ENCODE measurements around the gene CHD2.

The CHD2 gene

GRCh38 chr15:93018574-93018973 is 118.5 kb downstream of the CHD2 start:
- peaks cover 29% of the 10 kb centered on the region for H3K4me1 Mint-ChIP-seq
- no peak for ATAC-seq
- peaks cover 84% of the 10 kb centered on the region for H3K36me3 Mint-ChIP-seq
- H3K4me3 Mint-ChIP-seq: no peak overlapping the region
- H3K27ac Mint-ChIP-seq: peak overlapping the region; percentile 2
- H3K9me3 Mint-ChIP-seq: no peaks in the 10 kb centered on the region
- H3K27me3 Mint-ChIP-seq: no peaks in the 10 kb centered on the region

GRCh38 chr15:93019090-93019489 is 119.0 kb downstream of the CHD2 start:
- Mint-ChIP-seq H3K36me3 (peaks cover 85% of the 10 kb centered on the region), H3K4me1 (peaks cover 29% of the 10 kb centered on the region), H3K27me3 (no peaks in the 10 kb centered on the region), H3K4me3 (no peak overlapping the region), H3K27ac (peak overlapping the region; percentile 2), H3K9me3 (no peaks in the 10 kb centered on the region)
- no peak for ATAC-seq

GRCh38 chr15:93019971-93020370 is 119.8 kb downstream of the CHD2 start:
- H3K27ac Mint-ChIP-seq: no peak overlapping the region
- H3K4me1 Mint-ChIP-seq: peaks cover 37% of the 10 kb centered on the region
- ATAC-seq: no peak
- no peak overlapping the region for H3K4me3 Mint-ChIP-seq
- H3K9me3 Mint-ChIP-seq: no peaks in the 10 kb centered on the region
- peaks cover 93% of the 10 kb centered on the region for H3K36me3 Mint-ChIP-seq
- H3K27me3 Mint-ChIP-seq: no peaks in the 10 kb centered on the region

GRCh38 chr15:93020976-93021772 is 121.0 kb downstream of the CHD2 start:
- H3K4me3 Mint-ChIP-seq: no peak overlapping the region
- no peaks in the 10 kb centered on the region for H3K9me3 Mint-ChIP-seq
- no peak for ATAC-seq
- H3K4me1 Mint-ChIP-seq: peaks cover 44% of the 10 kb centered on the region
- no peaks in the 10 kb centered on the region for H3K27me3 Mint-ChIP-seq
- H3K27ac Mint-ChIP-seq: peak overlapping the region; percentile 23
- H3K36me3 Mint-ChIP-seq: peaks cover 89% of the 10 kb centered on the region

GRCh38 chr15:93024293-93024692 is 124.2 kb downstream of the CHD2 start:
- H3K36me3 Mint-ChIP-seq: peaks cover 70% of the 10 kb centered on the region
- no peaks in the 10 kb centered on the region for H3K27me3 Mint-ChIP-seq
- peak overlapping the region; percentile 62 for H3K27ac Mint-ChIP-seq
- H3K4me3 Mint-ChIP-seq: no peak overlapping the region
- peaks cover 46% of the 10 kb centered on the region for H3K4me1 Mint-ChIP-seq
- ATAC-seq: no peak
- H3K9me3 Mint-ChIP-seq: no peaks in the 10 kb centered on the region

- H3K36me3 Mint-ChIP-seq: peaks cover 63% of the 10 kb centered on the region
- peaks cover 52% of the 10 kb centered on the region for H3K4me1 Mint-ChIP-seq
- H3K4me3 Mint-ChIP-seq: peak overlapping the region; percentile 7
- H3K27ac Mint-ChIP-seq: peak overlapping the region; percentile 62
- ATAC-seq: no peak
- H3K27me3 Mint-ChIP-seq: no peaks in the 10 kb centered on the region
- H3K9me3 Mint-ChIP-seq: no peaks in the 10 kb centered on the region
These were observed 124.8 kb downstream of the CHD2 start for GRCh38 chr15:93024716-93025624.

GRCh38 chr15:93025625-93025982 is 125.5 kb downstream of the CHD2 start:
- Mint-ChIP-seq H3K4me3 (no peak overlapping the region), H3K9me3 (no peaks in the 10 kb centered on the region), H3K27ac (peak overlapping the region; percentile 62), H3K27me3 (no peaks in the 10 kb centered on the region), H3K4me1 (peaks cover 52% of the 10 kb centered on the region), H3K36me3 (peaks cover 56% of the 10 kb centered on the region)
- no peak for ATAC-seq

- H3K4me3 Mint-ChIP-seq: no peak overlapping the region
- no peaks in the 10 kb centered on the region for H3K9me3 Mint-ChIP-seq
- peaks cover 48% of the 10 kb centered on the region for H3K36me3 Mint-ChIP-seq
- H3K4me1 Mint-ChIP-seq: peaks cover 51% of the 10 kb centered on the region
- no peak overlapping the region for H3K27ac Mint-ChIP-seq
- no peaks in the 10 kb centered on the region for H3K27me3 Mint-ChIP-seq
- ATAC-seq: no peak
These were observed 126.3 kb downstream of the CHD2 start for GRCh38 chr15:93026380-93026817.

GRCh38 chr15:93027413-93027812 is 127.3 kb downstream of the CHD2 start:
- H3K4me1 Mint-ChIP-seq: peaks cover 45% of the 10 kb centered on the region
- no peaks in the 10 kb centered on the region for H3K9me3 Mint-ChIP-seq
- H3K27ac Mint-ChIP-seq: no peak overlapping the region
- no peaks in the 10 kb centered on the region for H3K27me3 Mint-ChIP-seq
- peaks cover 38% of the 10 kb centered on the region for H3K36me3 Mint-ChIP-seq
- H3K4me3 Mint-ChIP-seq: no peak overlapping the region
- ATAC-seq: no peak

GRCh38 chr15:93028111-93028631 is 128.0 kb downstream of the CHD2 start:
- H3K27me3 Mint-ChIP-seq: no peaks in the 10 kb centered on the region
- peaks cover 31% of the 10 kb centered on the region for H3K36me3 Mint-ChIP-seq
- H3K4me1 Mint-ChIP-seq: peaks cover 40% of the 10 kb centered on the region
- H3K9me3 Mint-ChIP-seq: no peaks in the 10 kb centered on the region
- no peak overlapping the region for H3K4me3 Mint-ChIP-seq
- H3K27ac Mint-ChIP-seq: no peak overlapping the region
- ATAC-seq: no peak

- H3K27me3 Mint-ChIP-seq: no peaks in the 10 kb centered on the region
These were observed 128.6 kb downstream of the CHD2 start for GRCh38 chr15:93028632-93029213.

GRCh38 chr15:93029214-93029835 is 129.2 kb downstream of the CHD2 start:
- Mint-ChIP-seq H3K4me1 (peaks cover 38% of the 10 kb centered on the region), H3K27ac (peak overlapping the region; percentile 32)

More at GRCh38 chr15:93028632-93029213, 128.6 kb downstream of the CHD2 start:
- ATAC-seq: no peak
- Mint-ChIP-seq H3K27ac (no peak overlapping the region), H3K36me3 (peaks cover 25% of the 10 kb centered on the region), H3K4me1 (peaks cover 40% of the 10 kb centered on the region), H3K9me3 (no peaks in the 10 kb centered on the region), H3K4me3 (no peak overlapping the region)

GRCh38 chr15:93029836-93030429 is 129.8 kb downstream of the CHD2 start:
- no peaks in the 10 kb centered on the region for H3K27me3 Mint-ChIP-seq
- H3K36me3 Mint-ChIP-seq: peaks cover 15% of the 10 kb centered on the region
- H3K4me3 Mint-ChIP-seq: no peak overlapping the region
- no peak for ATAC-seq
- H3K4me1 Mint-ChIP-seq: peaks cover 32% of the 10 kb centered on the region
- no peaks in the 10 kb centered on the region for H3K9me3 Mint-ChIP-seq
- H3K27ac Mint-ChIP-seq: peak overlapping the region; percentile 32

More at GRCh38 chr15:93029214-93029835, 129.2 kb downstream of the CHD2 start:
- Mint-ChIP-seq H3K9me3 (no peaks in the 10 kb centered on the region), H3K4me3 (no peak overlapping the region), H3K36me3 (peaks cover 21% of the 10 kb centered on the region), H3K27me3 (no peaks in the 10 kb centered on the region)
- ATAC-seq: no peak

GRCh38 chr15:93030430-93031102 is 130.4 kb downstream of the CHD2 start:
- Mint-ChIP-seq H3K9me3 (no peaks in the 10 kb centered on the region), H3K4me1 (peaks cover 26% of the 10 kb centered on the region), H3K27me3 (no peaks in the 10 kb centered on the region), H3K4me3 (no peak overlapping the region), H3K36me3 (peaks cover 9% of the 10 kb centered on the region), H3K27ac (no peak overlapping the region)
- peak; percentile 77 for ATAC-seq
